AG20443 (cell line): Measurements from ENCODE around the gene TUBB3.
"Not testable (repeated sequence)": the region's sequence is repeated elsewhere in the genome, so short reads cannot be mapped to it uniquely, and the experiment has no call there.

ENCODE experiments used
- DNase-seq: peaks from one replicate; pipeline ENCODE4 v3.0.0; 2012; ENCODE audit warnings: low spot score, mixed read lengths

The TUBB3 gene

GRCh38 chr16:89965447-89966225 lies 42.5 kb downstream of the TUBB3 start:
- no peak for DNase-seq

GRCh38 chr16:89966756-89967155 lies 43.6 kb downstream of the TUBB3 start:
- DNase-seq, result no peak

GRCh38 chr16:89967436-89967835 lies 44.3 kb downstream of the TUBB3 start:
- not testable (repeated sequence) for DNase-seq

GRCh38 chr16:89968074-89968473 lies 44.9 kb downstream of the TUBB3 start:
- not testable (repeated sequence) for DNase-seq

- DNase-seq, result no peak
Observed at GRCh38 chr16:89969741-89970410, 46.7 kb downstream of the TUBB3 start.

GRCh38 chr16:89971495-89972243 lies 48.5 kb downstream of the TUBB3 start:
- no peak for DNase-seq

GRCh38 chr16:89972244-89973234 lies 49.4 kb downstream of the TUBB3 start:
- DNase-seq, result peak; percentile 100

GRCh38 chr16:89973235-89973634 lies 50.1 kb downstream of the TUBB3 start:
- DNase-seq, result no peak

- DNase-seq, result no peak
Observed at GRCh38 chr16:89973654-89974335, 50.7 kb downstream of the TUBB3 start.

- no peak for DNase-seq
Observed at GRCh38 chr16:89974870-89975269, 51.7 kb downstream of the TUBB3 start.

- no peak for DNase-seq
Observed at GRCh38 chr16:89981414-89981813, 58.3 kb downstream of the TUBB3 start.

GRCh38 chr16:89982318-89982717 lies 59.2 kb downstream of the TUBB3 start:
- no peak for DNase-seq

GRCh38 chr16:89983536-89983935 lies 60.4 kb downstream of the TUBB3 start:
- no peak for DNase-seq

GRCh38 chr16:89984216-89984615 lies 61.1 kb downstream of the TUBB3 start:
- DNase-seq, result no peak

- no peak for DNase-seq
Observed at GRCh38 chr16:89985219-89985618, 62.1 kb downstream of the TUBB3 start.
